Osteoblast (primary cell): ENCODE data around the gene HOXB8. TPM values are rescaled to one million over a fixed set of nuclear protein-coding genes. Genes with fewer than 3 reads are reported as not detected.

ENCODE experiments used
- DNase-seq: peaks from one replicate; pipeline ENCODE4 v3.0.0; 2011; ENCODE audit warnings: low spot score, mixed read lengths; ENCODE audit not compliant: insufficient read length; ENCODE audit errors: missing footprints
- H2AFZ ChIP-seq: 2 replicates; pipeline ENCODE4 v1.6.0; 2011; ENCODE audit warnings: mild to moderate bottlenecking, low read length
- H3K27ac ChIP-seq: 2 replicates; pipeline ENCODE4 v1.5.1; 2011; ENCODE audit warnings: mild to moderate bottlenecking, low read depth, low read length, moderate library complexity
- H3K27me3 ChIP-seq: 2 replicates; pipeline ENCODE4 v1.6.0; 2012; ENCODE audit warnings: mild to moderate bottlenecking, control low read depth, inconsistent platforms, low read length, moderate library complexity; ENCODE audit not compliant: insufficient read depth
- H3K36me3 ChIP-seq: 2 replicates; pipeline ENCODE4 v1.5.1; 2011; ENCODE audit warnings: mild to moderate bottlenecking, low read length, control low read depth, moderate library complexity; ENCODE audit not compliant: insufficient read depth
- H3K4me1 ChIP-seq: 2 replicates; pipeline ENCODE4 v1.5.1; 2011; ENCODE audit warnings: mild to moderate bottlenecking, low read length, control low read depth, moderate library complexity; ENCODE audit not compliant: insufficient read depth
- H3K4me2 ChIP-seq: 2 replicates; pipeline ENCODE4 v1.6.0; 2011; ENCODE audit warnings: mild to moderate bottlenecking, low read length; ENCODE audit not compliant: insufficient read depth
- H3K4me3 ChIP-seq: fragments of 200-600 bp; sonication (generic); 3 replicates; pipeline ENCODE4 v1.5.1; 2012; ENCODE audit warnings: mild to moderate bottlenecking, low read length, inconsistent platforms; ENCODE audit not compliant: insufficient read depth
- H3K79me2 ChIP-seq: 2 replicates; pipeline ENCODE4 v1.6.0; 2012; ENCODE audit warnings: mild to moderate bottlenecking, low read length, control low read depth, inconsistent platforms; ENCODE audit not compliant: insufficient read depth
- H3K9me3 ChIP-seq: 2 replicates; pipeline ENCODE4 v1.5.1; 2011; ENCODE audit warnings: low read depth, low read length, control low read depth
- H4K20me1 ChIP-seq: 2 replicates; pipeline ENCODE4 v1.6.0; 2012; ENCODE audit warnings: mild to moderate bottlenecking, low read length, control low read depth; ENCODE audit not compliant: insufficient read depth
- total RNA-seq: library from RNA; depleted of rRNA; stranded (reverse); fragments of >200 nt; gene quantifications from 2 replicates; pipeline ENCODE4 v1.2.3, GENCODE V29; 2012
- TF ChIP-seq, protein P1 (sequence below): IDR thresholded peaks from 2 replicates; pipeline ENCODE4 v1.5.1; 2011; ENCODE audit warnings: mild to moderate bottlenecking, low read depth, low read length, moderate library complexity; ENCODE audit errors: extremely low read depth

HOXB8 gene
- total RNA-seq, 1 donor = not detected

DNA sequence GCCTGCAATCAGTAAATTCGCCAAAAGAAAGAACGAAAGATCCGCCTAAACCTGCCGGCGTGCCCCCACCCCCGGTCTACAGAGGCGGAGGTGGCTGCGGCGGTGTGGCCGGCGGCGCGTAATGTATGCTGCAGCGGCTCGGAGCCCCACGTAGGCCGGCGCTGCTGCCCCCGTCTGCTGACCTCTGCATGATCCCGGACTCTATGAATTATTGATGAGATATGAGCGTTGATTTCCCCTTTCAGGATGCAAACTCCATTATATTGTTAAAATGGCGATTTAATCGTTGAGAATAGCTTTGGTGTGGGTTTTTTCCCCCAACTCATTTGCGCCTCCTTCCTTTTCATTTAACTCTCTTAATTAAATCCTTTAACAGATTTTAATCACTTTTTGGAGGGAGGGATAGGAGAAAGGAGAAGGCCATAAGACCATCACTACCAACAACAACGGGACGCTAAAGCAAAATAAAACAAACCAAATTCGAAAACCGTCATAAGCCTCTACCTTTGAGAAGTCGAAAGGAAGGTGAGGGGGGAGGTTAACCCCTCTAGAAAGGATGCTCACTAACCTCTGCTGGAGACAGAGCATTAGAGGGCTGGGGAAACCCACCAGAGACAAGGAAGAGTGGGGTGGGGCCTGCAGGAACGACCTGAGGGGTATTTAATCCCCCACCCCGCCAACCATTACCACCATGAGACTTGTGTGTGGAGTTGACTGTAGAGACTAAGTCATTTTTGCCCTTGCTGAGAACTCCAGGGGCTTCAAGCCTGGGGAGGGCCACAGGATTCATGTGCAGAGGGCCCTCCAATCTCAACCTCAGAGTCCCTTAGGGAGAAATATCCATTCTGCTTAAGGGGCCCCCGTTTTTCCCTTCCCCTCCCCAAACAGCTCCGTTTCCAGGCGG, 28.5 kb downstream of the HOXB8 start:
- H3K79me2 ChIP-seq = no peaks in the 10 kb centered on the region
- no peaks in the 10 kb centered on the region for H4K20me1 ChIP-seq

DNA sequence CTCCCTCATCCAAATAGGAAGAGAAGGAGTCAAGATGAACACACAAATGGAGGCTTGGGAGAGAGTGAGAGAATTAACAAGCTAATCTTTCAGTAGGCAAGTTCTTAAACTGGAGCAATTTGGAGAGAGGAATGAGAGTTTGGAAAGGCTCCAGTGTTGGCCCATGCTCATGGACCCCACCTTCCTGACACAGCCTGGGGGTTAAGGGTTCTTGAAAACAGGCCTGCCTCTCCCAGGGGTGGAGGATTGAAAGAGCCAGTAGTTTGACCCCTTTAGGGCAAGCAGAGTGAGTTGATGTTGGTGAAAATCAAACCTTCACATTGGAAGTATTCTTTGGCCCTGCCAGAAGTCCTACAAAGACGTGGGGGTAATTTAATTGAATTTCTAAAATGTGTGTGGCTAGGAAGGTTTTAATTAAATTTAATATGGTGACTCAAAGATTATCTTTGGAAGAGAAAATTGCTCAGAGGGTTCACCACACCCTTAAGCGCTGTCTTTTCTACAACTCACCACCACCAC, 30.8 kb downstream of the HOXB8 start:
- Histone ChIP-seq H3K4me1 (peaks cover 11% of the 10 kb centered on the region), H3K79me2 (no peaks in the 10 kb centered on the region), H4K20me1 (no peaks in the 10 kb centered on the region), H2AFZ (no peak overlapping the region), H3K27me3 (peaks cover 88% of the 10 kb centered on the region), H3K4me2 (peak overlapping the region; percentile 99), H3K27ac (no peak overlapping the region), H3K4me3 (no peak overlapping the region), H3K36me3 (no peaks in the 10 kb centered on the region), H3K9me3 (no peaks in the 10 kb centered on the region)
- DNase-seq = no peak
- TF ChIP-seq, protein P1, sequence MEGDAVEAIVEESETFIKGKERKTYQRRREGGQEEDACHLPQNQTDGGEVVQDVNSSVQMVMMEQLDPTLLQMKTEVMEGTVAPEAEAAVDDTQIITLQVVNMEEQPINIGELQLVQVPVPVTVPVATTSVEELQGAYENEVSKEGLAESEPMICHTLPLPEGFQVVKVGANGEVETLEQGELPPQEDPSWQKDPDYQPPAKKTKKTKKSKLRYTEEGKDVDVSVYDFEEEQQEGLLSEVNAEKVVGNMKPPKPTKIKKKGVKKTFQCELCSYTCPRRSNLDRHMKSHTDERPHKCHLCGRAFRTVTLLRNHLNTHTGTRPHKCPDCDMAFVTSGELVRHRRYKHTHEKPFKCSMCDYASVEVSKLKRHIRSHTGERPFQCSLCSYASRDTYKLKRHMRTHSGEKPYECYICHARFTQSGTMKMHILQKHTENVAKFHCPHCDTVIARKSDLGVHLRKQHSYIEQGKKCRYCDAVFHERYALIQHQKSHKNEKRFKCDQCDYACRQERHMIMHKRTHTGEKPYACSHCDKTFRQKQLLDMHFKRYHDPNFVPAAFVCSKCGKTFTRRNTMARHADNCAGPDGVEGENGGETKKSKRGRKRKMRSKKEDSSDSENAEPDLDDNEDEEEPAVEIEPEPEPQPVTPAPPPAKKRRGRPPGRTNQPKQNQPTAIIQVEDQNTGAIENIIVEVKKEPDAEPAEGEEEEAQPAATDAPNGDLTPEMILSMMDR = no peak

More for the DNA sequence above, 28.5 kb downstream of the HOXB8 start:
- H3K4me2 ChIP-seq = peak overlapping the region; percentile 99
- peaks cover 86% of the 10 kb centered on the region for H3K27me3 ChIP-seq
- TF ChIP-seq, protein P1 = no peak
- peak overlapping the region; percentile 89 for H3K4me3 ChIP-seq
- DNase-seq = no peak
- H3K4me1 ChIP-seq = peaks cover 11% of the 10 kb centered on the region
- no peak overlapping the region for H3K27ac ChIP-seq
- no peaks in the 10 kb centered on the region for H3K9me3 ChIP-seq
- no peaks in the 10 kb centered on the region for H3K36me3 ChIP-seq
- H2AFZ ChIP-seq = peak overlapping the region; percentile 95

DNA sequence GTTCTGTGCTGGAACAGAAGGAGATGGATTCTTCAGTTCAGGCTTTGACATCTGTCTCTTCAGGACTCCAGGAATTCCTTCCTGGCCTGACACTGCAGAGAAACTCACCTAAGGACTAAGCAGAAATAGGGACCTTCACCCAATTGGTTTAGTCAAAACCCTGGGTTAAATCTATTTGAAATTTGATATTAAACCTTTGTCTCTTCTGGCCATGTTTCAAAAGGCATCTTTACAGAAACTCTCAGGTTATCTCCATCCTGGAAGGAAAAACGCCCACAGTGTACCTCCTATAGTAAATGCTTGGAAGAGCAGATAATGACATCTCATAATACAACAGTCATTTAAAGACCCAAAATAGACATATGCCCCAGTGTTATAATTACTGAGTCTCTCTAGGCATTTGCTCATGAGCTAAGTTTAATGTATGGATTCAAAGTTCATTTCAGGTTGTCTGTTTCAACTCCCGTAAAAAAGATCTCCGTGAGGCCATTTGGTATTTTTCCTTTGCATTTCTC, 31.3 kb downstream of the HOXB8 start:
- H3K4me3 ChIP-seq = no peak overlapping the region
- TF ChIP-seq, protein P1 = no peak
- H3K36me3 ChIP-seq = no peaks in the 10 kb centered on the region
- H2AFZ ChIP-seq = no peak overlapping the region
- no peaks in the 10 kb centered on the region for H3K79me2 ChIP-seq
- no peak overlapping the region for H3K27ac ChIP-seq
- no peak for DNase-seq
- H3K4me1 ChIP-seq = peaks cover 11% of the 10 kb centered on the region
- H4K20me1 ChIP-seq = no peaks in the 10 kb centered on the region
- no peaks in the 10 kb centered on the region for H3K9me3 ChIP-seq
- peaks cover 88% of the 10 kb centered on the region for H3K27me3 ChIP-seq
- no peak overlapping the region for H3K4me2 ChIP-seq

DNA sequence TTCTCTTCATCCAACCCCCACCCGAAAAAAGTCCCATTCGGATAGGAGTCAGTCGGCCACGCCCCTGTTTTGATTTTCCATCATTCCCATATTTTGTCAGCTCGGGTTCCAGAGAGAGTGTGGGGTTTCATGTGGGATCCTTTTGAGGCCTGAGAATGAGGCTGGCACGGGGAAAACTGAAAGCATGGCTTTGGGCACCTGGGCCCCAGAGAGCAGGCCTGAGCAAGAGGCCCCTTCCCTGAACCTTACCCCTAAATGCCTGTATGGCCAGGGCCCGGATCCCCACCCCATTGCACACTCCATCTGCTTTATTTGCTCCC, 32.4 kb downstream of the HOXB8 start:
- Histone ChIP-seq H3K27me3 (peaks cover 86% of the 10 kb centered on the region), H3K4me1 (peaks cover 11% of the 10 kb centered on the region), H3K36me3 (no peaks in the 10 kb centered on the region), H2AFZ (no peak overlapping the region), H3K79me2 (no peaks in the 10 kb centered on the region), H4K20me1 (no peaks in the 10 kb centered on the region), H3K4me3 (no peak overlapping the region), H3K4me2 (no peak overlapping the region), H3K27ac (no peak overlapping the region), H3K9me3 (no peaks in the 10 kb centered on the region)
- DNase-seq = no peak
- TF ChIP-seq, protein P1 = no peak
